HL-60 (cell line): ENCODE results near the gene ARMH2.
"Not testable (repeated sequence)": the region's sequence is repeated elsewhere in the genome, so short reads cannot be mapped to it uniquely, and the experiment has no call there.

Experiments used
- DNase-seq, 2 experiments: peaks; one replicate each; pipeline ENCODE4 v3.0.0-alpha.2; 2010 to 2020; ENCODE audit warnings: low read depth in 1 of 2, low spot score in 1 of 2
- H3K27ac ChIP-seq: fragments of 250-450 bp; sonication (Bioruptor Pico); replicated peaks from 2 replicates; pipeline ENCODE4 v1.5.1; 2020; ENCODE audit warnings: mild to moderate bottlenecking, moderate library complexity
- H3K27me3 ChIP-seq: fragments of 250-450 bp; sonication (Bioruptor Pico); 2 replicates; pipeline ENCODE4 v1.5.1; 2021; ENCODE audit warnings: mild to moderate bottlenecking, moderate library complexity; ENCODE audit not compliant: insufficient read depth, poor library complexity, severe bottlenecking
- H3K4me3 ChIP-seq: replicated peaks from 2 replicates; pipeline ENCODE4 v1.5.1; 2011; ENCODE audit warnings: mild to moderate bottlenecking, control low read depth, low read length; ENCODE audit not compliant: insufficient read depth
- GABPA ChIP-seq: IDR thresholded peaks from 2 replicates; pipeline ENCODE4 v1.6.1; 2012; ENCODE audit warnings: low read depth
- POLR2AphosphoS5 ChIP-seq: IDR thresholded peaks from 2 replicates; pipeline ENCODE4 v1.6.1; 2012; ENCODE audit warnings: low read depth
- SPI1 ChIP-seq: IDR thresholded peaks from 2 replicates; pipeline ENCODE4 v1.6.1; 2012; ENCODE audit warnings: low read depth, mild to moderate bottlenecking, borderline replicate concordance
- TF ChIP-seq, protein P1 (sequence below): IDR thresholded peaks from one replicate; pipeline ENCODE4 v1.5.1; 2011; ENCODE audit warnings: low read length, control low read depth, inconsistent platforms; ENCODE audit not compliant: insufficient read depth
- TF ChIP-seq, protein P2 (sequence below): IDR thresholded peaks from 2 replicates; pipeline ENCODE4 v1.6.1; 2012; ENCODE audit warnings: low read depth; ENCODE audit not compliant: insufficient replicate concordance

The ARMH2 gene

DNA sequence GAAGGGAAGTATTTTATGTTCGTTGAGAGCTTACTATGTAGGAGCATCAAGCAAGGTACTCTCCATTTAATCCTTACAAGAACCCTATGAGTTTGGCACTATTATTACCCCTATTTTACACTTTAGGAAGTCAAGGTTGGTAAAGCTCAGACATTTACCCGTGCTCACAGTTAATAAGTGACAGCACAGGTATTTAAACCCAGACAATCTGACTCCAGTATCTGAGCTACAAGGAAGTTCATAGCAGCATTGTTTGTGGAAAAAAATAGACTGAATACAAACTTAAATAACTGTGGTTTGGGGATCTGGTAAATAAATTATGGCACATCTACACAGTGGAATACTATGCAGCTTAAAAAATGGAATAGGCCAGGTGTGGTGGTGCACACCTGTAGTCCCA, 45.2 kb downstream of the ARMH2 start:
- no peak for TF ChIP-seq GABPA
- TF ChIP-seq, protein P1, sequence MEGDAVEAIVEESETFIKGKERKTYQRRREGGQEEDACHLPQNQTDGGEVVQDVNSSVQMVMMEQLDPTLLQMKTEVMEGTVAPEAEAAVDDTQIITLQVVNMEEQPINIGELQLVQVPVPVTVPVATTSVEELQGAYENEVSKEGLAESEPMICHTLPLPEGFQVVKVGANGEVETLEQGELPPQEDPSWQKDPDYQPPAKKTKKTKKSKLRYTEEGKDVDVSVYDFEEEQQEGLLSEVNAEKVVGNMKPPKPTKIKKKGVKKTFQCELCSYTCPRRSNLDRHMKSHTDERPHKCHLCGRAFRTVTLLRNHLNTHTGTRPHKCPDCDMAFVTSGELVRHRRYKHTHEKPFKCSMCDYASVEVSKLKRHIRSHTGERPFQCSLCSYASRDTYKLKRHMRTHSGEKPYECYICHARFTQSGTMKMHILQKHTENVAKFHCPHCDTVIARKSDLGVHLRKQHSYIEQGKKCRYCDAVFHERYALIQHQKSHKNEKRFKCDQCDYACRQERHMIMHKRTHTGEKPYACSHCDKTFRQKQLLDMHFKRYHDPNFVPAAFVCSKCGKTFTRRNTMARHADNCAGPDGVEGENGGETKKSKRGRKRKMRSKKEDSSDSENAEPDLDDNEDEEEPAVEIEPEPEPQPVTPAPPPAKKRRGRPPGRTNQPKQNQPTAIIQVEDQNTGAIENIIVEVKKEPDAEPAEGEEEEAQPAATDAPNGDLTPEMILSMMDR: no peak
- Histone ChIP-seq H3K27me3 (no peaks in the 10 kb centered on the region), H3K4me3 (no peak overlapping the region), H3K27ac (no peak overlapping the region)
- no peak for DNase-seq

DNA sequence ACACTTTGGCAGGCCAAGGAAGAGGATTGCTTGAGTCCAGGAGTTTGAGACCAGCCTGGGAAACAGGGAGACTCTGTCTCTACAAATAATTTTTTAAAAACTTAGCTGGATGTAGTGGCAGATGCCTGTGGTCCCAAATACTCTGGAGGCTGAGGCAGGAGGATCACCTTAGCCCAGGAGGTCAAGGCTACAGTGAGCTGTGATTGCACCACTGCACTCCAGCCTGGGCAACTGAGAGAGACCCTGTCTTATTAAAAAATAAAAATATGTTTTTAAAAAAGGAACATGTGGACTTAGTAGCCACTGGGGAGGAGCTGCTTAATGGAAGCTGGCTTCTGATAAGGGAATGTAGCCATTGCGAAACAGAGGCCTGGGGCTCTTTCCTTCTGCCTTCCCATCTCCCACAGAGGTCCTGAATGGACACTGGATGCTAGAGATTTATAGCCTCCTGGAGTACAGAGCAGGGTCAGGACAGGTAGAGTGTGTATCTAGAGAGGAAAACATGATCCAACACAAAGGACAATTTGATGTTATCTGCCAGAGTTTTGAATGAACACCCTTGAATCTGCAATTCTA, 45.7 kb downstream of the ARMH2 start:
- DNase-seq: no peak
- no peaks in the 10 kb centered on the region for H3K27me3 ChIP-seq
- H3K4me3 ChIP-seq: no peak overlapping the region
- no peak overlapping the region for H3K27ac ChIP-seq
- TF ChIP-seq POLR2AphosphoS5 (no peak), GABPA (no peak), SPI1 (no peak)
- TF ChIP-seq, protein P1: no peak
- TF ChIP-seq, protein P2, sequence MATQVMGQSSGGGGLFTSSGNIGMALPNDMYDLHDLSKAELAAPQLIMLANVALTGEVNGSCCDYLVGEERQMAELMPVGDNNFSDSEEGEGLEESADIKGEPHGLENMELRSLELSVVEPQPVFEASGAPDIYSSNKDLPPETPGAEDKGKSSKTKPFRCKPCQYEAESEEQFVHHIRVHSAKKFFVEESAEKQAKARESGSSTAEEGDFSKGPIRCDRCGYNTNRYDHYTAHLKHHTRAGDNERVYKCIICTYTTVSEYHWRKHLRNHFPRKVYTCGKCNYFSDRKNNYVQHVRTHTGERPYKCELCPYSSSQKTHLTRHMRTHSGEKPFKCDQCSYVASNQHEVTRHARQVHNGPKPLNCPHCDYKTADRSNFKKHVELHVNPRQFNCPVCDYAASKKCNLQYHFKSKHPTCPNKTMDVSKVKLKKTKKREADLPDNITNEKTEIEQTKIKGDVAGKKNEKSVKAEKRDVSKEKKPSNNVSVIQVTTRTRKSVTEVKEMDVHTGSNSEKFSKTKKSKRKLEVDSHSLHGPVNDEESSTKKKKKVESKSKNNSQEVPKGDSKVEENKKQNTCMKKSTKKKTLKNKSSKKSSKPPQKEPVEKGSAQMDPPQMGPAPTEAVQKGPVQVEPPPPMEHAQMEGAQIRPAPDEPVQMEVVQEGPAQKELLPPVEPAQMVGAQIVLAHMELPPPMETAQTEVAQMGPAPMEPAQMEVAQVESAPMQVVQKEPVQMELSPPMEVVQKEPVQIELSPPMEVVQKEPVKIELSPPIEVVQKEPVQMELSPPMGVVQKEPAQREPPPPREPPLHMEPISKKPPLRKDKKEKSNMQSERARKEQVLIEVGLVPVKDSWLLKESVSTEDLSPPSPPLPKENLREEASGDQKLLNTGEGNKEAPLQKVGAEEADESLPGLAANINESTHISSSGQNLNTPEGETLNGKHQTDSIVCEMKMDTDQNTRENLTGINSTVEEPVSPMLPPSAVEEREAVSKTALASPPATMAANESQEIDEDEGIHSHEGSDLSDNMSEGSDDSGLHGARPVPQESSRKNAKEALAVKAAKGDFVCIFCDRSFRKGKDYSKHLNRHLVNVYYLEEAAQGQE: no peak

DNA sequence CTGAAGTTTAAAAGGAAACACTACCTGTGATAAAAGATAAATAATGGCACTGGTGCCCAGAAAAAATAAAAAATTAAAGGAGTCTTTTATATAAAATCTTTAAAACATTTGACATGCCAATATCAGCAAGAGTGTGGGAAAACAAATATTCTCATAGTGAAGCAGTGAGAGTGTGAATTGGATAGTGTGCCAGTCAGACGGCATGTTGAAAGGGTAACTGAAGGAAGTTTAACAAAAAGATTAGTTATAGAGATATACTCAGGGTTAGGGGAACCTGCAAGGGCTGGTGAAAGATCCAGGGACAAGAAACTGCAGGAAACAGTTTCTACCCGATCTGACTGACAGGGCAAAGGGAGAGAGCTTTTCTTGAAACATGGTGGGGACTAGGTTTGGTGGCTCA, 46.2 kb downstream of the ARMH2 start:
- TF ChIP-seq, protein P2: no peak
- TF ChIP-seq, protein P1: no peak
- TF ChIP-seq POLR2AphosphoS5: no peak
- no peak for TF ChIP-seq SPI1
- TF ChIP-seq GABPA: no peak
- no peak overlapping the region for H3K27ac ChIP-seq
- no peaks in the 10 kb centered on the region for H3K27me3 ChIP-seq

DNA sequence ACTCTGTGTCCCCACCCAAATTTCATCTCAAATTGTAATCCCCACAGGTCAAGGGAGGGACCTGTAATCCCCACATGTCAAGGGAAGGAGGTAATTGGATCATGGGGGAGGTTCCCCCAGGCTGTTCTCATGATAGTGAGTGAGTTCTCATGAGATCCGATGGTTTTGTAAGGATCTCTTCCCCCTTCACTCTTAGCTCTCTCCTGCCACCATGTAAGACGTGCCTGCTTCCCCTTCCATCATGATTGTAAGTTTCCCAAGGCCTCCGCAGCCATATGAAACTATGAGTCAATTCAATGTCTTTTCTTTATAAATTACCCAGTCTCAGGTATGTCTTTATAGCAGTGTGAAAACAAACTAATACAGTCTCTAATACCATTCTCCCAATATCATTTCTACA, 47.8 kb downstream of the ARMH2 start:
- H3K4me3 ChIP-seq, H3K27ac ChIP-seq, DNase-seq, H3K27me3 ChIP-seq: not testable (repeated sequence)

More for the DNA sequence above, 46.2 kb downstream of the ARMH2 start:
- H3K4me3 ChIP-seq: no peak overlapping the region
- DNase-seq: no peak
